Trophoblast cell (in vitro differentiated cells and primary cell): ENCODE results near the gene RBM39.
"Not testable (repeated sequence)": the region's sequence is repeated elsewhere in the genome, so short reads cannot be mapped to it uniquely, and the experiment has no call there.

Source experiments
- DNase-seq, 2 donors: peaks; one replicate each; pipeline ENCODE4 v3.0.0-alpha.2; 2016
- H2AFZ ChIP-seq: 2 replicates; pipeline ENCODE4 v1.6.1; 2013; ENCODE audit warnings: low read length, moderate library complexity, mild to moderate bottlenecking; ENCODE audit not compliant: insufficient read depth, poor library complexity
- H2AK5ac ChIP-seq: 2 replicates; pipeline ENCODE4 v1.6.1; 2013; ENCODE audit warnings: mild to moderate bottlenecking, low read length
- H2BK120ac ChIP-seq: 2 replicates; pipeline ENCODE4 v1.6.1; 2013; ENCODE audit warnings: low read length, mild to moderate bottlenecking, moderate library complexity; ENCODE audit not compliant: insufficient read depth, poor library complexity
- H2BK12ac ChIP-seq: 2 replicates; pipeline ENCODE4 v1.6.1; 2013; ENCODE audit warnings: mild to moderate bottlenecking, low read length, moderate library complexity
- H2BK5ac ChIP-seq: 2 replicates; pipeline ENCODE4 v1.6.1; 2013; ENCODE audit warnings: low read length, low read depth, moderate library complexity, mild to moderate bottlenecking; ENCODE audit not compliant: poor library complexity
- H3K14ac ChIP-seq: 2 replicates; pipeline ENCODE4 v1.6.1; 2013; ENCODE audit warnings: mild to moderate bottlenecking, low read length
- H3K18ac ChIP-seq: 2 replicates; pipeline ENCODE4 v1.6.1; 2013; ENCODE audit warnings: mild to moderate bottlenecking, low read length
- H3K23ac ChIP-seq: 2 replicates; pipeline ENCODE4 v1.6.1; 2013; ENCODE audit warnings: low read length
- H3K27ac ChIP-seq: 2 replicates; pipeline ENCODE4 v1.5.1; 2013; ENCODE audit warnings: low read depth, mild to moderate bottlenecking, inconsistent platforms, low read length, moderate library complexity
- H3K27me3 ChIP-seq: 2 replicates; pipeline ENCODE4 v1.6.1; 2013; ENCODE audit warnings: inconsistent platforms, mild to moderate bottlenecking, low read length, moderate library complexity; ENCODE audit not compliant: insufficient read depth
- H3K36me3 ChIP-seq, 2 experiments: 1 replicate in 1 of 2; 2 replicates in 1 of 2; pipeline ENCODE4 v1.6.1; 2013; ENCODE audit warnings: low read length in 2 of 2, mild to moderate bottlenecking in 2 of 2, moderate library complexity in 1 of 2; ENCODE audit not compliant: insufficient read depth in 2 of 2, control insufficient read depth in 1 of 2
- H3K4ac ChIP-seq: 2 replicates; pipeline ENCODE4 v1.6.1; 2013; ENCODE audit warnings: low read depth, mild to moderate bottlenecking, low read length, moderate library complexity
- H3K4me1 ChIP-seq, 2 experiments: 1 replicate in 1 of 2; 2 replicates in 1 of 2; pipeline ENCODE4 v1.6.1; 2013; ENCODE audit warnings: low read length in 2 of 2, mild to moderate bottlenecking in 2 of 2, moderate library complexity in 1 of 2; ENCODE audit not compliant: insufficient read depth in 2 of 2, control insufficient read depth in 1 of 2
- H3K4me2 ChIP-seq: 2 replicates; pipeline ENCODE4 v1.6.1; 2013; ENCODE audit warnings: inconsistent platforms, mild to moderate bottlenecking, low read length, moderate library complexity
- H3K4me3 ChIP-seq: 2 replicates; pipeline ENCODE4 v1.5.1; 2013; ENCODE audit warnings: mild to moderate bottlenecking, low read depth, low read length, inconsistent platforms
- H3K79me1 ChIP-seq: one replicate; pipeline ENCODE4 v1.6.1; 2013; ENCODE audit warnings: low read length
- H3K79me2 ChIP-seq: 2 replicates; pipeline ENCODE4 v1.6.1; 2013; ENCODE audit warnings: low read length, mild to moderate bottlenecking; ENCODE audit not compliant: control insufficient read depth, insufficient read depth, poor library complexity
- H3K9ac ChIP-seq: 2 replicates; pipeline ENCODE4 v1.6.1; 2013; ENCODE audit warnings: mild to moderate bottlenecking, low read length
- H3K9me3 ChIP-seq: 2 replicates; pipeline ENCODE4 v1.6.1; 2013; ENCODE audit warnings: low read depth, mild to moderate bottlenecking, control low read depth, inconsistent platforms, low read length; ENCODE audit not compliant: insufficient read depth
- H4K12ac ChIP-seq: 2 replicates; pipeline ENCODE4 v1.6.1; 2013; ENCODE audit warnings: low read depth, mild to moderate bottlenecking, low read length, moderate library complexity
- H4K8ac ChIP-seq: 2 replicates; pipeline ENCODE4 v1.6.1; 2013; ENCODE audit warnings: low read depth, mild to moderate bottlenecking, low read length, moderate library complexity
- H4K91ac ChIP-seq: one replicate; pipeline ENCODE4 v1.6.1; 2013; ENCODE audit warnings: low read depth, mild to moderate bottlenecking, low read length, moderate library complexity
- WGBS: extraction: QIAGEN DNeasy Blood & Tissue Kit; methylation state at CpG from one replicate; pipeline ENCODE4 v1.1.7; 2013; ENCODE audit warnings: missing lambda C conversion rate; ENCODE audit not compliant: insufficient read length, insufficient coverage; ENCODE audit errors: extremely low coverage; 5-methylcytosine and 5-hydroxymethylcytosine counted together

RBM39 gene

GRCh38 chr20:35762461-35762860, 20.4 kb upstream of the RBM39 start:
- Histone ChIP-seq H4K8ac (no peak overlapping the region), H3K36me3 (no peaks in the 10 kb centered on the region), H3K4me1 (peaks cover 0 to 2% of the 10 kb centered on the region in 2 experiments), H2BK5ac (no peak overlapping the region), H3K9me3 (no peaks in the 10 kb centered on the region), H3K18ac (no peak overlapping the region), H2AK5ac (no peak overlapping the region), H4K91ac (no peak overlapping the region), H3K27me3 (no peaks in the 10 kb centered on the region), H3K23ac (no peak overlapping the region), H3K79me2 (no peaks in the 10 kb centered on the region), H3K4me3 (no peak overlapping the region), H3K14ac (no peak overlapping the region), H3K27ac (no peak overlapping the region), H2BK12ac (no peak overlapping the region), H3K4me2 (no peak overlapping the region), H3K79me1 (no peaks in the 10 kb centered on the region), H2BK120ac (no peak overlapping the region), H4K12ac (no peak overlapping the region), H2AFZ (no peak overlapping the region), H3K9ac (no peak overlapping the region), H3K4ac (no peak overlapping the region)
- no CpG with 5 or more reads among the region's 3 CpGs for WGBS
- DNase-seq = peak; percentile 84 to 95

GRCh38 chr20:35761548-35761947, 19.5 kb upstream of the RBM39 start:
- H4K91ac ChIP-seq = not testable (repeated sequence)

DNA sequence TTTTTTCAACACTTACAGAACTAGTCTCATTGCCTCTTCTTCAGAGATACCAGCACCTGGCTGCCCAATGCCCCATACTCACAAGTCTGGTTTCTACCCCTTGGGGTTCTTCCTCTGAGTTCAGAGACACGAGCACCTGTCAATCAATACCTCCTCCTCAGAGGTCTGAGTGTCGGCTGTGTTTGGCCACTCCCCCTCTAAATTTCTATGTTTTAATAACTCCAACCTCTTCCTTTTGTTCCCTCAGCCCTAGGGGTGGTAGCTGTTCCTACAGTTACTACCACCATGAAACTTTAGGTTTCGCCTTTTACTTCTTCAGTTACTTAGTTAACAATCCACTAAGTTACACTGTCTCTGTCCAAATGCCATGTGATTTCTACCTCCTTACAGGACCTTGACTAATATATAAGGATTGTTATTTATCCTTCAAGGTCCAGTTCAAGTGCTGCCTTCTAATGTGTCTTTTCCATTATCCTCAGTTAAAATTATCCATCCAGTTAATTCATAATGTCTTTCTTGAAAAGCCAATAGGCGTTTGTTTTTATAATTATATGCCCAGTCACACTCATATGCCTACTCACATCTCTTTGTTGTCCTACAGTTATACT, 15.1 kb upstream of the RBM39 start:
- Histone ChIP-seq H3K79me2 (no peaks in the 10 kb centered on the region), H3K9ac (no peak overlapping the region), H3K4me3 (no peak overlapping the region), H3K4ac (no peak overlapping the region), H3K23ac (no peak overlapping the region), H3K36me3 (no peaks in the 10 kb centered on the region), H2AFZ (no peak overlapping the region), H4K91ac (no peak overlapping the region), H3K18ac (no peak overlapping the region), H2BK5ac (no peak overlapping the region), H4K8ac (no peak overlapping the region), H3K9me3 (no peaks in the 10 kb centered on the region), H3K4me1 (no peaks in the 10 kb centered on the region), H2BK12ac (no peak overlapping the region), H3K14ac (no peak overlapping the region), H3K4me2 (no peak overlapping the region), H3K27me3 (no peaks in the 10 kb centered on the region), H3K27ac (no peak overlapping the region), H4K12ac (no peak overlapping the region), H2AK5ac (no peak overlapping the region), H2BK120ac (no peak overlapping the region), H3K79me1 (no peaks in the 10 kb centered on the region)
- no CpG with 5 or more reads among the region's 4 CpGs for WGBS
- no peak for DNase-seq

More at GRCh38 chr20:35761548-35761947, 19.5 kb upstream of the RBM39 start:
- not testable (repeated sequence) for H2AK5ac ChIP-seq, H2BK12ac ChIP-seq, H2AFZ ChIP-seq, H3K79me1 ChIP-seq, H2BK5ac ChIP-seq, H3K9ac ChIP-seq, H4K12ac ChIP-seq, H3K9me3 ChIP-seq, H3K4me2 ChIP-seq, H3K4me3 ChIP-seq, H3K14ac ChIP-seq, H3K36me3 ChIP-seq, H3K27me3 ChIP-seq, H4K8ac ChIP-seq, H3K79me2 ChIP-seq, H3K27ac ChIP-seq, H3K4me1 ChIP-seq, H3K23ac ChIP-seq, H2BK120ac ChIP-seq, H3K18ac ChIP-seq, H3K4ac ChIP-seq
- peak; percentile 50 to 76 for DNase-seq
- no CpG with 5 or more reads among the region's 11 CpGs for WGBS

DNA sequence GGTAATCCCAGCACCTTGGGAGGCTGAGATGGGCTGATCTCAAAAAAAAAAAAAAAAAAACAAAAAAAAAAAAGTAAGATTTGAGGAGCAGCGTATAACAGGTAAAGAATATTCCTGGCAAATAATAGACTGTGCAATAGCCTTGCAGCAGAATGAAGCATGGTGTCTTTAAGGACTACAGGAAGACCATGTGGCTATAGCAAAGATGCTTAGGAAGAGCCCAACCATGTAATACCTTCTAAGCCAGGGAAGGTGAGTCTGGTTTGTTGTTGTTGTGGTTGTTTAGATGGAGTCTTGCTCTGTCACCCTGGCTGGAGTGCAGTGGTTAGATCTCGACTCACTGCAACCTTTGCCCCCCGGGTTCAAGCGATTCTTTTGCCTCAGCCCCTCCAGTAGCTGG, 14.3 kb upstream of the RBM39 start:
- H3K36me3 ChIP-seq = no peaks in the 10 kb centered on the region
- no peak overlapping the region for H2AFZ ChIP-seq
- no peaks in the 10 kb centered on the region for H3K79me2 ChIP-seq
- no peak overlapping the region for H4K12ac ChIP-seq
- no peak for DNase-seq
- H3K18ac ChIP-seq = no peak overlapping the region
- H3K79me1 ChIP-seq = no peaks in the 10 kb centered on the region
- no peak overlapping the region for H3K4me3 ChIP-seq
- H3K9ac ChIP-seq = no peak overlapping the region
- H3K4ac ChIP-seq = no peak overlapping the region
- H2BK120ac ChIP-seq = no peak overlapping the region
- no peak overlapping the region for H4K8ac ChIP-seq
- no peak overlapping the region for H3K4me2 ChIP-seq
- no peak overlapping the region for H2BK12ac ChIP-seq
- no peak overlapping the region for H3K14ac ChIP-seq
- H4K91ac ChIP-seq = no peak overlapping the region
- H3K27me3 ChIP-seq = no peaks in the 10 kb centered on the region
- no peak overlapping the region for H3K23ac ChIP-seq
- no peak overlapping the region for H2AK5ac ChIP-seq
- H3K27ac ChIP-seq = no peak overlapping the region
- WGBS = no CpG with 5 or more reads among the region's 4 CpGs
- no peaks in the 10 kb centered on the region for H3K9me3 ChIP-seq
- no peak overlapping the region for H2BK5ac ChIP-seq
- no peaks in the 10 kb centered on the region for H3K4me1 ChIP-seq
